Neuronal stem cell (in vitro differentiated cells): Measurements from ENCODE around the gene USP54.

ENCODE experiments used
- DNase-seq: peaks from one replicate; pipeline ENCODE4 v3.0.0-alpha.2; 2013; ENCODE audit warnings: low spot score
- H2AFZ ChIP-seq: one replicate; pipeline ENCODE4 v1.6.1; 2013; ENCODE audit warnings: mild to moderate bottlenecking, low read length, inconsistent platforms
- H2AK5ac ChIP-seq: 2 replicates; pipeline ENCODE4 v1.6.1; 2013; ENCODE audit warnings: low read depth, mild to moderate bottlenecking, inconsistent platforms, low read length, moderate library complexity, mixed read lengths
- H2BK120ac ChIP-seq: 2 replicates; pipeline ENCODE4 v1.6.1; 2013; ENCODE audit warnings: low read depth, mild to moderate bottlenecking, inconsistent platforms, low read length, moderate library complexity, mixed read lengths
- H2BK12ac ChIP-seq: one replicate; pipeline ENCODE4 v1.6.1; 2013; ENCODE audit warnings: low read length, inconsistent platforms
- H2BK15ac ChIP-seq: 2 replicates; pipeline ENCODE4 v1.6.1; 2013; ENCODE audit warnings: mild to moderate bottlenecking, low read length, inconsistent platforms, mixed read lengths
- H2BK5ac ChIP-seq: one replicate; pipeline ENCODE4 v1.6.1; 2013; ENCODE audit warnings: inconsistent platforms, mild to moderate bottlenecking, low read length, moderate library complexity
- H3K14ac ChIP-seq: one replicate; pipeline ENCODE4 v1.6.1; 2013; ENCODE audit warnings: low read length, inconsistent platforms
- H3K18ac ChIP-seq: 2 replicates; pipeline ENCODE4 v1.6.1; 2013; ENCODE audit warnings: low read length, inconsistent platforms
- H3K23ac ChIP-seq: 2 replicates; pipeline ENCODE4 v1.6.1; 2013; ENCODE audit warnings: low read depth, mild to moderate bottlenecking, mixed read lengths, low read length, inconsistent platforms; ENCODE audit not compliant: poor library complexity
- H3K27ac ChIP-seq: replicated peaks from 3 replicates; pipeline ENCODE4 v1.5.1; 2013; ENCODE audit warnings: low read length, inconsistent platforms
- H3K27me3 ChIP-seq, 3 experiments: 2 replicates each; pipeline ENCODE4 v1.6.1; 2013; ENCODE audit warnings: low read length in 3 of 3, mild to moderate bottlenecking in 2 of 3, inconsistent platforms in 1 of 3, low read depth in 1 of 3, mixed read lengths in 1 of 3, moderate library complexity in 1 of 3; ENCODE audit not compliant: control insufficient read depth in 3 of 3, insufficient read depth in 3 of 3
- H3K36me3 ChIP-seq, 2 donors: replicated peaks in 1 of 2; 2 replicates each; pipeline ENCODE4 v1.6.1; 2013; ENCODE audit warnings: low read length in 2 of 2; ENCODE audit not compliant: control insufficient read depth in 2 of 2, insufficient read depth in 2 of 2
- H3K4ac ChIP-seq: 2 replicates; pipeline ENCODE4 v1.6.1; 2013; ENCODE audit warnings: inconsistent platforms, mild to moderate bottlenecking, low read length, moderate library complexity
- H3K4me1 ChIP-seq, 2 donors: 1 replicate in 1 of 2; 2 replicates in 1 of 2; pipeline ENCODE4 v1.6.1; 2013; ENCODE audit warnings: low read length in 2 of 2, low read depth in 1 of 2; ENCODE audit not compliant: control insufficient read depth in 2 of 2, insufficient read depth in 1 of 2
- H3K4me2 ChIP-seq: one replicate; pipeline ENCODE4 v1.6.1; 2013; ENCODE audit warnings: mild to moderate bottlenecking, low read length, inconsistent platforms; ENCODE audit not compliant: insufficient read depth, poor library complexity, severe bottlenecking
- H3K4me3 ChIP-seq, 2 donors: 2 replicates each; pipeline ENCODE4 v1.5.1; 2013; ENCODE audit warnings: low read length in 2 of 2, mild to moderate bottlenecking in 2 of 2, inconsistent platforms in 1 of 2, moderate library complexity in 1 of 2
- H3K79me1 ChIP-seq: one replicate; pipeline ENCODE4 v1.6.1; 2013; ENCODE audit warnings: low read depth, mild to moderate bottlenecking, inconsistent platforms, low read length, moderate library complexity
- H3K9ac ChIP-seq: one replicate; pipeline ENCODE4 v1.6.1; 2013; ENCODE audit warnings: mild to moderate bottlenecking, low read depth, low read length, inconsistent platforms; ENCODE audit not compliant: poor library complexity
- H3K9me3 ChIP-seq, 2 donors: replicated peaks in 1 of 2; 2 replicates each; pipeline versions ENCODE3 to v1.6.1; 2013; ENCODE audit warnings: low read length in 2 of 2, mild to moderate bottlenecking in 2 of 2, inconsistent platforms in 1 of 2, low read depth in 1 of 2, mixed read lengths in 1 of 2, moderate library complexity in 1 of 2; ENCODE audit not compliant: control insufficient read depth in 2 of 2, insufficient read depth in 1 of 2
- H4K8ac ChIP-seq: one replicate; pipeline ENCODE4 v1.6.1; 2013; ENCODE audit warnings: low read depth, mild to moderate bottlenecking, inconsistent platforms, low read length, moderate library complexity
- H4K91ac ChIP-seq: one replicate; pipeline ENCODE4 v1.6.1; 2013; ENCODE audit warnings: low read length, low read depth, mild to moderate bottlenecking, inconsistent platforms; ENCODE audit not compliant: poor library complexity
- WGBS, 2 donors: extraction: QIAGEN DNeasy Blood & Tissue Kit; methylation state at CpG; one replicate each; pipeline ENCODE4 v1.1.7; 2013; ENCODE audit warnings: missing lambda C conversion rate in 2 of 2, mixed read lengths in 1 of 2; ENCODE audit not compliant: insufficient read length in 2 of 2, insufficient replicate concordance in 1 of 2; ENCODE audit errors: extremely low coverage in 2 of 2; 5-methylcytosine and 5-hydroxymethylcytosine counted together

The USP54 gene

DNA sequence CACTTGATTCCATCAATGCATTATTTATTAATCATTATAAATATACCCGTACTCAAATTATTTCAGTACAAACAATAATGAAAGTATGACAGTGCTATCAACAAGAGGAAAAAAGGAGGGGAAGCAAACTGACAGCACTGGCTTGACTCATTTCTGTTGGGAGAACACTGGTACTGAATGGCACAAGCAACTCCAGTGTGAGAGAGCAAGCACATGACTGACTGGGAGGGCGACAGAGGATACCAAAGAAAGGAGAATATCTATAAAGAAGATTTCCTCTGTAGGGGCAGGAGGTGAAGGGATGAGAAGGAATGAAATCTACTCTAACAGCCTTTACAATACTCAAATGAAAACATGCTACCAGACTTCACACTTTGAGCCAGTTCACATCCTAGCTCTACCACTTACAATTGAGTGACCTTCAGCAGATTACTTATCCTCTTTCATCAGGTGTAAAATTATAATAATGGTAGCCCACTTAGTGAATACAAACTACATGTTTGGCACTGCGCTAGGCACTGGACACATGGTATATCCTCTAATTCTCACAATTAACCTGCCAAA, 1.5 kb downstream of the USP54 start:
- no peak overlapping the region for H4K8ac ChIP-seq
- H3K79me1 ChIP-seq: no peaks in the 10 kb centered on the region
- H3K4me2 ChIP-seq: peak overlapping the region; percentile 28
- no peak overlapping the region for H2BK12ac ChIP-seq
- no peak overlapping the region for H2AK5ac ChIP-seq
- H2AFZ ChIP-seq: no peak overlapping the region
- peaks cover 0 to 3% of the 10 kb centered on the region in 2 donors for H3K36me3 ChIP-seq
- no peak for DNase-seq
- no peak overlapping the region for H2BK120ac ChIP-seq
- no peak overlapping the region for H2BK5ac ChIP-seq
- 100% methylated on average over 1 of the region's 3 CpGs; no CpG with 5 or more reads in 1 of the 2 donors for WGBS, 2 donors
- H3K23ac ChIP-seq: no peak overlapping the region
- H4K91ac ChIP-seq: no peak overlapping the region
- H3K18ac ChIP-seq: no peak overlapping the region
- H3K4me3 ChIP-seq: no peak overlapping the region
- no peak overlapping the region for H3K14ac ChIP-seq
- no peak overlapping the region for H2BK15ac ChIP-seq
- H3K9ac ChIP-seq: no peak overlapping the region
- H3K27me3 ChIP-seq: no peaks in the 10 kb centered on the region
- H3K4me1 ChIP-seq: peaks cover 2 to 22% of the 10 kb centered on the region in 2 donors
- H3K27ac ChIP-seq: no peak overlapping the region
- no peak overlapping the region for H3K4ac ChIP-seq
- H3K9me3 ChIP-seq: peaks cover 5 to 9% of the 10 kb centered on the region in 2 donors

GRCh38 chr10:73588656-73589055, 2.5 kb downstream of the USP54 start:
- no peak overlapping the region for H3K4me3 ChIP-seq
- H3K27ac ChIP-seq: no peak overlapping the region

GRCh38 chr10:73586583-73586984, 4.6 kb downstream of the USP54 start:
- no peak overlapping the region for H3K18ac ChIP-seq
- H3K14ac ChIP-seq: no peak overlapping the region
- peaks cover 5 to 10% of the 10 kb centered on the region in 2 donors for H3K9me3 ChIP-seq
- H3K27me3 ChIP-seq: no peaks in the 10 kb centered on the region
- H2BK15ac ChIP-seq: no peak overlapping the region
- no peak overlapping the region for H2BK120ac ChIP-seq
- no peak overlapping the region for H3K4me2 ChIP-seq
- no peak overlapping the region for H2AFZ ChIP-seq
- H3K36me3 ChIP-seq: peaks cover 0 to 3% of the 10 kb centered on the region in 2 donors
- H3K4me1 ChIP-seq: peaks cover 4 to 13% of the 10 kb centered on the region in 2 donors
- no peak for DNase-seq
- no peak overlapping the region for H3K23ac ChIP-seq
- no peak overlapping the region for H4K91ac ChIP-seq
- no peak overlapping the region for H4K8ac ChIP-seq
- no peak overlapping the region for H2AK5ac ChIP-seq
- WGBS, 2 donors: no CpG with 5 or more reads among the region's 1 CpG
- no peak overlapping the region for H3K4me3 ChIP-seq
- no peak overlapping the region for H2BK12ac ChIP-seq
- H3K9ac ChIP-seq: no peak overlapping the region
- no peak overlapping the region for H3K4ac ChIP-seq
- no peaks in the 10 kb centered on the region for H3K79me1 ChIP-seq
- no peak overlapping the region for H3K27ac ChIP-seq
- no peak overlapping the region for H2BK5ac ChIP-seq

More at GRCh38 chr10:73588656-73589055, 2.5 kb downstream of the USP54 start:
- H4K91ac ChIP-seq: no peak overlapping the region
- H2BK12ac ChIP-seq: no peak overlapping the region
- H3K4me2 ChIP-seq: no peak overlapping the region
- H3K4me1 ChIP-seq: peaks cover 2 to 22% of the 10 kb centered on the region in 2 donors
- no peaks in the 10 kb centered on the region for H3K79me1 ChIP-seq
- H2BK5ac ChIP-seq: no peak overlapping the region
- no CpG with 5 or more reads among the region's 1 CpG for whole genome bisulfite sequencing, 2 donors
- no peaks in the 10 kb centered on the region for H3K27me3 ChIP-seq
- no peak for DNase-seq
- H3K14ac ChIP-seq: no peak overlapping the region
- no peak overlapping the region for H3K18ac ChIP-seq
- H3K9ac ChIP-seq: no peak overlapping the region
- no peak overlapping the region for H2BK15ac ChIP-seq
- H4K8ac ChIP-seq: no peak overlapping the region
- H2AK5ac ChIP-seq: no peak overlapping the region
- H2AFZ ChIP-seq: no peak overlapping the region
- no peak overlapping the region for H3K4ac ChIP-seq
- no peak overlapping the region for H3K23ac ChIP-seq
- peaks cover 5 to 10% of the 10 kb centered on the region in 2 donors for H3K9me3 ChIP-seq
- H3K36me3 ChIP-seq: peaks cover 0 to 3% of the 10 kb centered on the region in 2 donors
- H2BK120ac ChIP-seq: no peak overlapping the region

- Histone ChIP-seq H3K27me3 (no peaks in the 10 kb centered on the region), H3K9ac (no peak overlapping the region), H3K4ac (no peak overlapping the region), H3K9me3 (peaks cover 5 to 10% of the 10 kb centered on the region in 2 donors), H3K4me2 (no peak overlapping the region), H4K8ac (no peak overlapping the region), H3K36me3 (peaks cover 3 to 4% of the 10 kb centered on the region in 2 donors), H3K23ac (no peak overlapping the region), H3K27ac (no peak overlapping the region), H4K91ac (no peak overlapping the region), H2BK12ac (no peak overlapping the region), H2BK120ac (peak overlapping the region; percentile 16), H2AFZ (no peak overlapping the region), H2BK5ac (no peak overlapping the region), H3K4me1 (peaks cover 8 to 10% of the 10 kb centered on the region in 2 donors), H3K4me3 (no peak overlapping the region), H3K79me1 (peaks cover 1% of the 10 kb centered on the region), H3K14ac (no peak overlapping the region), H3K18ac (no peak overlapping the region), H2BK15ac (no peak overlapping the region), H2AK5ac (no peak overlapping the region)
- WGBS, 2 donors: no CpG with 5 or more reads among the region's 3 CpGs
- DNase-seq: no peak
Observed at GRCh38 chr10:73585327-73585726, 5.8 kb downstream of the USP54 start.
